Measurements from ENCODE around the gene TMPO. TPM values are rescaled to one million over a fixed set of nuclear protein-coding genes. Genes with fewer than 3 reads are reported as not detected.

TMPO gene
- total and polyA plus RNA-seq, 4 donors = 10.9 to 175 (median 43.9) TPM

DNA sequence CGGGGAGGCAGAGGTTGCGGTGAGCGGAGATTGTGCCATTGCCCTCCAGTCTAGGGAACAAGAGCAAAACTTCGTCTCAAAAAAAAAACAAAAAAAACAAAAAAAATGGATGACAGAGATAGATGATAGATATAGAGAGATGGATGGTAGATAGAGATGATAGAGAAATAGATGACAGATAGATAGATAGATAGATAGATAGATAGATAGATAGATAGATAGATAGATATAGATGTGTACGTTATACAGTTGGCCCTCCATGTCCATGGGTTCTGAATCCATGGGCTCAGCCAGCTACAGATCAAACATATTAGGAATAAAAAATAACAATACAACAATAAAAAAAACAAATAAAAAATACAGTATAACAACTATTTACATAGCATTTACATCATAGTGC, 65.3 kb downstream of the TMPO start:
- H3K27me3 ChIP-seq (ENCODE audit: control insufficient read depth in 4 of 4, insufficient read depth in 4 of 4, low read length in 3 of 4) = no peaks in the 10 kb centered on the region
- H3K27ac ChIP-seq (ENCODE audit: low read depth in 1 of 2, low read length in 2 of 2) = no peak overlapping the region
- H3K4me1 ChIP-seq (ENCODE audit: control insufficient read depth in 4 of 4, insufficient read depth in 4 of 4, low read length in 3 of 4) = no peaks in the 10 kb centered on the region
- no peaks in the 10 kb centered on the region for H3K36me3 ChIP-seq (ENCODE audit: control insufficient read depth in 4 of 4, insufficient read depth in 3 of 4, low read depth in 1 of 4, low read length in 3 of 4)
- whole genome bisulfite sequencing = 99% methylated on average over 5 of the region's 5 CpGs
- no peak for DNase-seq (ENCODE audit: low spot score)
- H3K9me3 ChIP-seq (ENCODE audit: control insufficient read depth in 4 of 4, low read length in 3 of 4) = no peaks in the 10 kb centered on the region
- no peak overlapping the region for H3K9ac ChIP-seq (ENCODE audit: low read depth in 1 of 2, low read length in 2 of 2)
- no peak overlapping the region for H3K4me3 ChIP-seq (ENCODE audit: low read depth in 1 of 3, low read length in 3 of 3)
- no peak for TF ChIP-seq FOXA2 (IDR thresholded peaks at IDR 0.05)
- no peak for TF ChIP-seq TAF1 (conservative IDR thresholded peaks at IDR 0.05)
- no peak for TF ChIP-seq RAD21 (IDR thresholded peaks at IDR 0.05)
- TF ChIP-seq, protein P1, sequence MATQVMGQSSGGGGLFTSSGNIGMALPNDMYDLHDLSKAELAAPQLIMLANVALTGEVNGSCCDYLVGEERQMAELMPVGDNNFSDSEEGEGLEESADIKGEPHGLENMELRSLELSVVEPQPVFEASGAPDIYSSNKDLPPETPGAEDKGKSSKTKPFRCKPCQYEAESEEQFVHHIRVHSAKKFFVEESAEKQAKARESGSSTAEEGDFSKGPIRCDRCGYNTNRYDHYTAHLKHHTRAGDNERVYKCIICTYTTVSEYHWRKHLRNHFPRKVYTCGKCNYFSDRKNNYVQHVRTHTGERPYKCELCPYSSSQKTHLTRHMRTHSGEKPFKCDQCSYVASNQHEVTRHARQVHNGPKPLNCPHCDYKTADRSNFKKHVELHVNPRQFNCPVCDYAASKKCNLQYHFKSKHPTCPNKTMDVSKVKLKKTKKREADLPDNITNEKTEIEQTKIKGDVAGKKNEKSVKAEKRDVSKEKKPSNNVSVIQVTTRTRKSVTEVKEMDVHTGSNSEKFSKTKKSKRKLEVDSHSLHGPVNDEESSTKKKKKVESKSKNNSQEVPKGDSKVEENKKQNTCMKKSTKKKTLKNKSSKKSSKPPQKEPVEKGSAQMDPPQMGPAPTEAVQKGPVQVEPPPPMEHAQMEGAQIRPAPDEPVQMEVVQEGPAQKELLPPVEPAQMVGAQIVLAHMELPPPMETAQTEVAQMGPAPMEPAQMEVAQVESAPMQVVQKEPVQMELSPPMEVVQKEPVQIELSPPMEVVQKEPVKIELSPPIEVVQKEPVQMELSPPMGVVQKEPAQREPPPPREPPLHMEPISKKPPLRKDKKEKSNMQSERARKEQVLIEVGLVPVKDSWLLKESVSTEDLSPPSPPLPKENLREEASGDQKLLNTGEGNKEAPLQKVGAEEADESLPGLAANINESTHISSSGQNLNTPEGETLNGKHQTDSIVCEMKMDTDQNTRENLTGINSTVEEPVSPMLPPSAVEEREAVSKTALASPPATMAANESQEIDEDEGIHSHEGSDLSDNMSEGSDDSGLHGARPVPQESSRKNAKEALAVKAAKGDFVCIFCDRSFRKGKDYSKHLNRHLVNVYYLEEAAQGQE (IDR thresholded peaks at IDR 0.05) = no peak
- TF ChIP-seq RXRA (IDR thresholded peaks at IDR 0.05) = no peak

- H3K4me3 ChIP-seq (ENCODE audit: low read depth in 1 of 3, low read length in 3 of 3) = no peak overlapping the region
- H3K27ac ChIP-seq (ENCODE audit: low read depth in 1 of 2, low read length in 2 of 2) = no peak overlapping the region
- TF ChIP-seq NR2F2 (IDR thresholded peaks at IDR 0.05) (no peak), RAD21 (IDR thresholded peaks at IDR 0.05) (no peak), JUND (IDR thresholded peaks at IDR 0.05) (no peak)
- TF ChIP-seq, protein P2, sequence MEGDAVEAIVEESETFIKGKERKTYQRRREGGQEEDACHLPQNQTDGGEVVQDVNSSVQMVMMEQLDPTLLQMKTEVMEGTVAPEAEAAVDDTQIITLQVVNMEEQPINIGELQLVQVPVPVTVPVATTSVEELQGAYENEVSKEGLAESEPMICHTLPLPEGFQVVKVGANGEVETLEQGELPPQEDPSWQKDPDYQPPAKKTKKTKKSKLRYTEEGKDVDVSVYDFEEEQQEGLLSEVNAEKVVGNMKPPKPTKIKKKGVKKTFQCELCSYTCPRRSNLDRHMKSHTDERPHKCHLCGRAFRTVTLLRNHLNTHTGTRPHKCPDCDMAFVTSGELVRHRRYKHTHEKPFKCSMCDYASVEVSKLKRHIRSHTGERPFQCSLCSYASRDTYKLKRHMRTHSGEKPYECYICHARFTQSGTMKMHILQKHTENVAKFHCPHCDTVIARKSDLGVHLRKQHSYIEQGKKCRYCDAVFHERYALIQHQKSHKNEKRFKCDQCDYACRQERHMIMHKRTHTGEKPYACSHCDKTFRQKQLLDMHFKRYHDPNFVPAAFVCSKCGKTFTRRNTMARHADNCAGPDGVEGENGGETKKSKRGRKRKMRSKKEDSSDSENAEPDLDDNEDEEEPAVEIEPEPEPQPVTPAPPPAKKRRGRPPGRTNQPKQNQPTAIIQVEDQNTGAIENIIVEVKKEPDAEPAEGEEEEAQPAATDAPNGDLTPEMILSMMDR (IDR thresholded peaks at IDR 0.05; ENCODE audit: low read depth, low read length, missing input control) = no peak
- TF ChIP-seq, protein P1 (IDR thresholded peaks at IDR 0.05) = no peak
- DNase-seq (ENCODE audit: low spot score) = no peak
- H3K36me3 ChIP-seq (ENCODE audit: control insufficient read depth in 4 of 4, insufficient read depth in 3 of 4, low read depth in 1 of 4, low read length in 3 of 4) = no peaks in the 10 kb centered on the region
- H3K27me3 ChIP-seq (ENCODE audit: control insufficient read depth in 4 of 4, insufficient read depth in 4 of 4, low read length in 3 of 4) = no peaks in the 10 kb centered on the region
- 97% methylated on average over 1 of the region's 1 CpG for WGBS
- H3K4me1 ChIP-seq (ENCODE audit: control insufficient read depth in 4 of 4, insufficient read depth in 4 of 4, low read length in 3 of 4) = no peaks in the 10 kb centered on the region
- H3K9me3 ChIP-seq (ENCODE audit: control insufficient read depth in 4 of 4, low read length in 3 of 4) = no peaks in the 10 kb centered on the region
- no peak overlapping the region for H3K9ac ChIP-seq (ENCODE audit: low read depth in 1 of 2, low read length in 2 of 2)
Observed at GRCh38 chr12:98581101-98581500, 65.7 kb downstream of the TMPO start.

DNA sequence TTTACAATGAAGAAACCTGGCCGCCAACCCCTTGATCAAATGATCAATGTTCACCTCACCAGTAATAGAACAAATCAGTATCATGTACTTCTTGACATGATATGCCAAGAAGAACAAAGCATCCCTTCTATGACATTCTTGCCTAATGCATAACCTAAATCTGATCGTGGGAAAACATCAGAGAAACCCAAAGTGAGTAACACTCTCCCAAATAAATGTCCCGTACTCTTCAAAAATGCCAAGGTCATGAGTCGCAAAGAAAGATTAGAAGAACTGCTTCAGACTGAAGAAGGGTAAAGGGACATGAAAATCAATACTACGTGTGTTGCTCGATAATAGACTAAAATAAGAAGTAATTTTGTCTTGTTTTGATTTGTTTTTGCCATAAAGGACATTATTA, 66.7 kb downstream of the TMPO start:
- DNase-seq (ENCODE audit: low spot score) = no peak
- H3K27ac ChIP-seq (ENCODE audit: low read depth in 1 of 2, low read length in 2 of 2) = no peak overlapping the region
- no peak overlapping the region for H3K4me3 ChIP-seq (ENCODE audit: low read depth in 1 of 3, low read length in 3 of 3)
- TF ChIP-seq HNF4A (conservative IDR thresholded peaks at IDR 0.05) = no peak
- TF ChIP-seq ATF3 (IDR thresholded peaks at IDR 0.05) = no peak
- no peak for TF ChIP-seq RXRA (IDR thresholded peaks at IDR 0.05)
- TF ChIP-seq EGR1 (IDR thresholded peaks at IDR 0.05; ENCODE audit: low read depth in 2 of 2) = no peak
- no peak for TF ChIP-seq FOXA1 (IDR thresholded peaks at IDR 0.05)
- no peak for TF ChIP-seq FOXA2 (IDR thresholded peaks at IDR 0.05)
- no peak for TF ChIP-seq SP1 (IDR thresholded peaks at IDR 0.05)
- TF ChIP-seq NR2F2 (IDR thresholded peaks at IDR 0.05) = no peak
- no peaks in the 10 kb centered on the region for H3K9me3 ChIP-seq (ENCODE audit: control insufficient read depth in 4 of 4, low read length in 3 of 4)
- H3K36me3 ChIP-seq (ENCODE audit: control insufficient read depth in 4 of 4, insufficient read depth in 3 of 4, low read depth in 1 of 4, low read length in 3 of 4) = no peaks in the 10 kb centered on the region
- no peaks in the 10 kb centered on the region for H3K4me1 ChIP-seq (ENCODE audit: control insufficient read depth in 4 of 4, insufficient read depth in 4 of 4, low read length in 3 of 4)
- WGBS = 88% methylated on average over 6 of the region's 6 CpGs
- no peak overlapping the region for H3K9ac ChIP-seq (ENCODE audit: low read depth in 1 of 2, low read length in 2 of 2)
- H3K27me3 ChIP-seq (ENCODE audit: control insufficient read depth in 4 of 4, insufficient read depth in 4 of 4, low read length in 3 of 4) = no peaks in the 10 kb centered on the region
